SK-N-SH treated with all-trans-retinoic acid at 6 μM for 48 hours (cell line): Measurements from ENCODE around the gene TRIML1.

Source experiments
- ATAC-seq: fragments of 200-7000 bp; cut with Tn5 transposase; 3 replicates; pipeline ENCODE4 v1.9.1; 2020; ENCODE audit warnings: mild to moderate bottlenecking, moderate library complexity
- ARNTL ChIP-seq: fragments of 450-650 bp; formaldehyde crosslinking; IDR thresholded peaks from 2 replicates; pipeline ENCODE4 v1.5.0; 2020; ENCODE audit warnings: low read depth, mild to moderate bottlenecking, moderate library complexity, borderline replicate concordance
- BACH2 ChIP-seq: fragments of 250-450 bp; sonication (Bioruptor Pico); IDR thresholded peaks from 2 replicates; pipeline ENCODE4 v1.9.0; 2021; ENCODE audit warnings: mild to moderate bottlenecking, borderline replicate concordance
- CREB5 ChIP-seq: fragments of 250-450 bp; sonication (Bioruptor Pico); IDR thresholded peaks from 2 replicates; pipeline ENCODE4 v1.5.1; 2020; ENCODE audit warnings: low read depth, mild to moderate bottlenecking, moderate library complexity
- CSDC2 ChIP-seq: fragments of 250-450 bp; sonication (Bioruptor Pico); IDR thresholded peaks from 2 replicates; pipeline ENCODE4 v1.5.0; 2020; ENCODE audit warnings: mild to moderate bottlenecking, moderate library complexity
- CSRNP3 ChIP-seq: fragments of 250-450 bp; sonication (Bioruptor Pico); IDR thresholded peaks from 2 replicates; pipeline ENCODE4 v1.5.1; 2021; ENCODE audit warnings: mild to moderate bottlenecking, moderate library complexity
- ESRRG ChIP-seq: fragments of 250-450 bp; sonication (Bioruptor Pico); IDR thresholded peaks from 2 replicates; pipeline ENCODE4 v1.6.1; 2021; ENCODE audit warnings: mild to moderate bottlenecking
- ISL1 ChIP-seq: fragments of 250-450 bp; sonication (Bioruptor Pico); IDR thresholded peaks from 2 replicates; pipeline ENCODE4 v2.1.2; 2022; ENCODE audit warnings: mild to moderate bottlenecking, moderate library complexity
- OSR1 ChIP-seq: fragments of 250-450 bp; sonication (Bioruptor Pico); IDR thresholded peaks from 2 replicates; pipeline ENCODE4 v1.8.0; 2022; ENCODE audit warnings: moderate library complexity, mild to moderate bottlenecking, inconsistent platforms
- PATZ1 ChIP-seq: fragments of 250-450 bp; sonication (Bioruptor Pico); IDR thresholded peaks from 2 replicates; pipeline ENCODE4 v1.8.0; 2020; ENCODE audit warnings: mild to moderate bottlenecking, moderate library complexity, borderline replicate concordance
- POU6F1 ChIP-seq: fragments of 250-450 bp; sonication (Bioruptor Pico); IDR thresholded peaks from 2 replicates; pipeline ENCODE4 v1.8.0; 2021; ENCODE audit warnings: low read depth, mild to moderate bottlenecking, moderate library complexity, borderline replicate concordance
- PPARA ChIP-seq: fragments of 250-450 bp; sonication (Bioruptor Pico); IDR thresholded peaks from 2 replicates; pipeline ENCODE4 v1.5.0; 2020; ENCODE audit warnings: mild to moderate bottlenecking, borderline replicate concordance
- SNAI2 ChIP-seq: fragments of 250-450 bp; sonication (Bioruptor Pico); IDR thresholded peaks from 2 replicates; pipeline ENCODE4 v1.5.0; 2020; ENCODE audit warnings: mild to moderate bottlenecking, moderate library complexity
- TCF4 ChIP-seq: fragments of 250-450 bp; sonication (Bioruptor Pico); IDR thresholded peaks from 2 replicates; pipeline ENCODE4 v1.8.0; 2021; ENCODE audit warnings: mild to moderate bottlenecking, moderate library complexity, borderline replicate concordance
- TOX ChIP-seq: fragments of 250-450 bp; sonication (Bioruptor Pico); IDR thresholded peaks from 2 replicates; pipeline ENCODE4 v1.8.0; 2021; ENCODE audit warnings: mild to moderate bottlenecking, moderate library complexity, borderline replicate concordance
- TSHZ2 ChIP-seq: fragments of 250-450 bp; sonication (Bioruptor Pico); IDR thresholded peaks from 2 replicates; pipeline ENCODE4 v1.5.0; 2020; ENCODE audit warnings: mild to moderate bottlenecking, moderate library complexity
- ZC3H10 ChIP-seq: fragments of 250-450 bp; sonication (Bioruptor Pico); IDR thresholded peaks from 2 replicates; pipeline ENCODE4 v1.5.1; 2021; ENCODE audit warnings: mild to moderate bottlenecking, moderate library complexity
- ZFP3 ChIP-seq: fragments of 250-450 bp; sonication (Bioruptor Pico); IDR thresholded peaks from 2 replicates; pipeline ENCODE4 v1.5.0; 2020; ENCODE audit warnings: mild to moderate bottlenecking, moderate library complexity
- ZFP30 ChIP-seq: fragments of 450-650 bp; formaldehyde crosslinking; IDR thresholded peaks from 2 replicates; pipeline ENCODE4 v1.5.0; 2022; ENCODE audit warnings: mild to moderate bottlenecking, moderate library complexity
- ZNF565 ChIP-seq: fragments of 450-650 bp; formaldehyde crosslinking; conservative IDR thresholded peaks from 2 replicates; pipeline ENCODE4 v1.5.0; 2020; ENCODE audit warnings: low read depth, mild to moderate bottlenecking, moderate library complexity
- ZNF70 ChIP-seq: fragments of 450-650 bp; formaldehyde crosslinking; IDR thresholded peaks from 2 replicates; pipeline ENCODE4 v1.5.0; 2020; ENCODE audit warnings: mild to moderate bottlenecking, moderate library complexity
- ZNF8 ChIP-seq: fragments of 450-650 bp; formaldehyde crosslinking; IDR thresholded peaks from 2 replicates; pipeline ENCODE4 v1.5.0; 2020; ENCODE audit warnings: mild to moderate bottlenecking, moderate library complexity

TRIML1 gene

DNA sequence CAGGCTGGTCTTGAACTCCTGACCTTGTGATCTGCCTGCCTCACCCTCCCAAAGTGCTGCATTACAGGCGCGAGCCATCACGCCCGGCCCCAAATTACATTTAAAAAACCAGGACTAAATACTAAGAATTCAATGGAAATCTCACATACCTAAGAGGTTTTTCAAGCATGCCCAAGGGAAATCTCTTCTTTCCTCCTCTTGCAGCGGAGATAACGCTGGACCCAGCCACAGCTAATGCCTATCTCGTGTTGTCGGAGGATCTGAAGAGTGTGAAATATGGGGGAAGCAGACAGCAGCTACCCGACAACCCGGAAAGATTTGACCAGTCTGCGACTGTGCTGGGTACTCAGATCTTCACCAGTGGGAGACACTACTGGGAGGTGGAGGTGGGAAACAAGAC, 7.4 kb downstream of the TRIML1 start:
- ATAC-seq: no peak
- no peak for TF ChIP-seq PPARA (CRISPR knock-in tag)
- no peak for TF ChIP-seq ZNF8 (CRISPR knock-in tag)
- no peak for TF ChIP-seq POU6F1 (CRISPR knock-in tag)
- no peak for TF ChIP-seq TCF4 (CRISPR knock-in tag)
- no peak for TF ChIP-seq CSRNP3 (CRISPR knock-in tag)
- TF ChIP-seq ESRRG (CRISPR knock-in tag): no peak
- no peak for TF ChIP-seq OSR1
- no peak for TF ChIP-seq ZFP3 (CRISPR knock-in tag)
- TF ChIP-seq ISL1 (CRISPR knock-in tag): no peak
- TF ChIP-seq BACH2: no peak
- no peak for TF ChIP-seq ZNF70 (CRISPR knock-in tag)
- no peak for TF ChIP-seq CREB5 (CRISPR knock-in tag)
- no peak for TF ChIP-seq ARNTL
- TF ChIP-seq CSDC2: no peak
- TF ChIP-seq SNAI2 (CRISPR knock-in tag): no peak
- TF ChIP-seq TSHZ2 (CRISPR knock-in tag): no peak
- TF ChIP-seq ZNF565 (CRISPR knock-in tag): no peak
- no peak for TF ChIP-seq ZFP30 (CRISPR knock-in tag)
- TF ChIP-seq PATZ1: no peak

- ATAC-seq: no peak
- no peak for TF ChIP-seq ZC3H10 (CRISPR knock-in tag)
- TF ChIP-seq ZNF565 (CRISPR knock-in tag): no peak
Measured at GRCh38 chr4:188147176-188147575, 7.9 kb downstream of the TRIML1 start.

DNA sequence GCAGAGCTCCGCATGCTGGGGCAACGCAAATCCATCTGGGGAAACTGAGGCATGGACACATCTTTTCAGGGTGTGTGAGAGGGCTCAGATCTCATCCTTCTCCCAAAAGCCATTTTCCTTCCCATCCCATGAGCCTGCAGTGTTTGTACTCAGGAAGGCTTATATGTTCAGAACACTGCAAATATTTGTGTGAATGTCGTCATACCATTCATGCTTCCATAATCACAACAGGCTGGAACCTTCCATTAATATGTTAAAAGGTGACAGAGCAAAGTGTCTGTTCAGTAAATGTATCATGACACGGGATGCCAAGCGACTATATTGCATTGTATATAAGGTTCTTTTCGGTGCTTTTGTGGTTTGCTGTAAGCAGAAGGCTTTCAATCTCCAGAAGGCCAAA, 8.5 kb downstream of the TRIML1 start:
- ATAC-seq: no peak
- TF ChIP-seq ZFP3 (CRISPR knock-in tag) (no peak), OSR1 (no peak), ARNTL (no peak), ZC3H10 (CRISPR knock-in tag) (no peak), ISL1 (CRISPR knock-in tag) (no peak), TOX (no peak)
